Esophagus (tissue), 2 donors: ENCODE results near the gene ALDH16A1. TPM values are rescaled to one million over a fixed set of nuclear protein-coding genes. Genes with fewer than 3 reads are reported as not detected.
"Not testable (repeated sequence)": the region's sequence is repeated elsewhere in the genome, so short reads cannot be mapped to it uniquely, and the experiment has no call there.

Experiments
- H3K27ac ChIP-seq, 2 donors: one replicate each; pipeline ENCODE4 v1.5.1; 2013; ENCODE audit warnings: low read depth in 2 of 2, mild to moderate bottlenecking in 2 of 2, inconsistent platforms in 1 of 2, low read length in 1 of 2, moderate library complexity in 1 of 2
- H3K27me3 ChIP-seq, 2 donors: one replicate each; pipeline ENCODE4 v1.6.1; 2013; ENCODE audit warnings: low read length in 2 of 2, control low read depth in 1 of 2, mild to moderate bottlenecking in 1 of 2; ENCODE audit not compliant: insufficient read depth in 2 of 2, control insufficient read depth in 1 of 2
- H3K36me3 ChIP-seq, 2 donors: one replicate each; pipeline ENCODE4 v1.6.1; 2013; ENCODE audit warnings: low read length in 1 of 2; ENCODE audit not compliant: control insufficient read depth in 2 of 2, insufficient read depth in 2 of 2
- H3K4me1 ChIP-seq, 2 donors: one replicate each; pipeline ENCODE4 v1.6.1; 2013; ENCODE audit warnings: low read length in 1 of 2; ENCODE audit not compliant: control insufficient read depth in 2 of 2, insufficient read depth in 2 of 2
- H3K4me3 ChIP-seq, 2 donors: one replicate each; pipeline ENCODE4 v1.5.1; 2013; ENCODE audit warnings: low read length in 2 of 2, mild to moderate bottlenecking in 2 of 2, low read depth in 1 of 2, moderate library complexity in 1 of 2
- H3K9me3 ChIP-seq, 2 donors: one replicate each; pipeline ENCODE4 v1.6.1; 2013; ENCODE audit warnings: mild to moderate bottlenecking in 2 of 2, low read depth in 1 of 2, low read length in 1 of 2, moderate library complexity in 1 of 2; ENCODE audit not compliant: control insufficient read depth in 2 of 2, insufficient read depth in 1 of 2
- WGBS, 2 donors: extraction: QIAGEN DNeasy Blood & Tissue Kit; methylation state at CpG; one replicate each; pipeline ENCODE4 v1.1.7; 2013; 5-methylcytosine and 5-hydroxymethylcytosine counted together
- polyA plus RNA-seq, 2 donors: library from polyadenylated mRNA; stranded (reverse); fragments of 200-250 nt; gene quantifications; one replicate each; pipeline ENCODE4 v1.2.3, GENCODE V29; 2013
- donor health status: healthy with polysubstance abuse.
- donor health status: Bipolar disorder and iron deficiency.

ALDH16A1 gene
- polyA plus RNA-seq, 2 donors = 29.4 to 29.9 TPM

DNA sequence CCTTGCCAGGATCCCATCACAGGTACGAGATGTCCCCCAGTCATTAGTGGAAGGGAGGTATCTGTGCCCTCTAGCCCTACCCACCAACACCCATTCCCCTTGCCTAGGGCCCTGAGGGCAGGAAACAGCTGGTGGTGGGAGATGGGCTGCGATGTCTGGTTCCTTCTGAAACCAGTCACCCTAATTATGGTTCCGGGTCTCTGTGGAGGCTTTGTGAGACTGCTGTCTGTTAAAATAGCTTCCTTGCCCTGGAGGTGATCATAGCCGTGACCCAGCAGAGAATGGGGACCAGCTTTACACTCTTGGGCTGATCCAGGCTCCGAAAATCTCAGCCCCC lies 5.5 kb downstream of the ALDH16A1 start:
- H3K4me1 ChIP-seq = peaks cover 0 to 2% of the 10 kb centered on the region in 2 donors
- 87 to 89% methylated on average over 5 of the region's 5 CpGs for WGBS, 2 donors
- H3K27ac ChIP-seq = peak overlapping the region; percentile 0 to 43
- no peak overlapping the region for H3K4me3 ChIP-seq
- peaks cover 0 to 14% of the 10 kb centered on the region in 2 donors for H3K36me3 ChIP-seq
- H3K9me3 ChIP-seq = no peaks in the 10 kb centered on the region
- no peaks in the 10 kb centered on the region for H3K27me3 ChIP-seq

DNA sequence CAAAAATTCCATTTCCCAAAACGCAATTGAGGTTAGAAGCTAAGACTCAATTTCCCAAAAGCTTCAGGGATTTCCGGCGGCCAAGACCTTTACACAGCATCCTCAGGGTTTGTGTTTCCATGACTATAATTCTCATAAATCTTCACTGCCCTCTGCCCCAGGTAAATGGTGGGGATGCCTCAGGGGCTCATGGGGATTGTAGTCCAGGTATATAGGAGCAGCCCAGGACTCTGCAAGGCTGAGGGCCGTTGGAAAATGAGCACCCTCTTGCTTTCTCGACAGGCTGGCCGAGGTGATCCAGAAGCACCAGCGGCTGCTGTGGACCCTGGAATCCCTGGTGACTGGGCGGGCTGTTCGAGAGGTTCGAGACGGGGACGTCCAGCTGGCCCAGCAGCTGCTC lies 6.4 kb downstream of the ALDH16A1 start:
- Histone ChIP-seq H3K4me3 (no peak overlapping the region), H3K27ac (no peak overlapping the region), H3K36me3 (peaks cover 0 to 17% of the 10 kb centered on the region in 2 donors), H3K4me1 (peaks cover 0 to 2% of the 10 kb centered on the region in 2 donors), H3K27me3 (no peaks in the 10 kb centered on the region), H3K9me3 (no peaks in the 10 kb centered on the region)
- 89 to 93% methylated on average over 12 of the region's 12 CpGs for WGBS, 2 donors

DNA sequence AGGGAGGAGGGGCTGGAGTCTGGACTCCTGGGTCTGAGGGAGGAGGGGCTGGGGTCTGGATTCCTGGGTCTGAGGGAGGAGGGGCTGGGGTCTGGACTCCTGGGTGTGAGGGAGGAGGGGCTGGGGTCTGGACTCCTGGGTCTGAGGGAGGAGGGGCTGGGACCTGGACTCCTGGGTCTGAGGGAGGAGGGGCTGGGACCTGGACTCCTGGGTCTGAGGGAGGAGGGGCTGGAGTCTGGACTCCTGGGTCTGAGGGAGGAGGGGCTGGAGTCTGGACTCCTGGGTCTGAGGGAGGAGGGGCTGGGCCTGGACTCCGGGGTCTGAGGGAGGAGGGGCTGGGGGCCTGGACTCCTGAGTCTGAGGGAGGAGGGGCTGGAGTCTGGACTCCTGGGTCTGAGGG lies 8.1 kb downstream of the ALDH16A1 start:
- H3K36me3 ChIP-seq = peaks cover 0 to 26% of the 10 kb centered on the region in 2 donors
- not testable (repeated sequence) for H3K27ac ChIP-seq, H3K27me3 ChIP-seq, H3K4me1 ChIP-seq, H3K9me3 ChIP-seq, H3K4me3 ChIP-seq
- 0% methylated on average over 1 of the region's 1 CpG; no CpG with 5 or more reads in 1 of the 2 donors for whole genome bisulfite sequencing, 2 donors

DNA sequence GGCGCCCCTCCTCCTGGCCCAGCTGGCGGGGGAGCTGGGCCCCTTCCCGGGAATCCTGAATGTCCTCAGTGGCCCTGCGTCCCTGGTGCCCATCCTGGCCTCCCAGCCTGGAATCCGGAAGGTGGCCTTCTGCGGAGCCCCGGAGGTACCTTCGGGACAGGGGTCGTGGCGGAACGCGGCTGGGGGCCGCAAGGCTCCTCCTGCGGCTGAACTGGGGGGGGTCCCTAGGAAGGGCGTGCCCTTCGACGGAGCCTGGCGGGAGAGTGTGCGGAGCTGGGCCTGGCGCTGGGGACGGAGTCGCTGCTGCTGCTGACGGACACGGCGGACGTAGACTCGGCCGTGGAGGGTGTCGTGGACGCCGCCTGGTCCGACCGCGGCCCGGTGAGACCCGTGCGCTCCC lies 8.6 kb downstream of the ALDH16A1 start:
- peaks cover 0 to 2% of the 10 kb centered on the region in 2 donors for H3K4me1 ChIP-seq
- H3K27me3 ChIP-seq = no peaks in the 10 kb centered on the region
- H3K36me3 ChIP-seq = peaks cover 0 to 29% of the 10 kb centered on the region in 2 donors
- H3K4me3 ChIP-seq = no peak overlapping the region
- no peak overlapping the region for H3K27ac ChIP-seq
- WGBS, 2 donors = 97 to 98% methylated on average over 34 to 37 of the region's 37 CpGs
- no peaks in the 10 kb centered on the region for H3K9me3 ChIP-seq

DNA sequence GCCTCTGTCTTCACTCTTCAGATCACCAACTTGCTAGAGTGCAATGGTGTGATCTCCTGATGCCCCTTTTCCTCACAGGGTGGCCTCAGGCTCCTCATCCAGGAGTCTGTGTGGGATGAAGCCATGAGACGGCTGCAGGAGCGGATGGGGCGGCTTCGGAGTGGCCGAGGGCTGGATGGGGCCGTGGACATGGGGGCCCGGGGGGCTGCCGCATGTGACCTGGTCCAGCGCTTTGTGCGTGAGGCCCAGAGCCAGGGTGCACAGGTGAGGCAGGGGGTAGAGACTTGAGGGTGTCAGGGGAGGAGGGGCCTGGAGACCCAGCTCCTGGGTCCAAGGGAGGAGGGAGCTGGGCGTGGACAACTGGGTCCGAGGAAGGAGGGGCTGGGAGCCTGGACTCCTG lies 9.5 kb downstream of the ALDH16A1 start:
- H3K36me3 ChIP-seq = peaks cover 0 to 29% of the 10 kb centered on the region in 2 donors
- H3K4me1 ChIP-seq = peaks cover 0 to 2% of the 10 kb centered on the region in 2 donors
- no peaks in the 10 kb centered on the region for H3K9me3 ChIP-seq
- no peak overlapping the region for H3K27ac ChIP-seq
- 86 to 87% methylated on average over 12 of the region's 12 CpGs for WGBS, 2 donors
- H3K27me3 ChIP-seq = no peaks in the 10 kb centered on the region
- H3K4me3 ChIP-seq = no peak overlapping the region

DNA sequence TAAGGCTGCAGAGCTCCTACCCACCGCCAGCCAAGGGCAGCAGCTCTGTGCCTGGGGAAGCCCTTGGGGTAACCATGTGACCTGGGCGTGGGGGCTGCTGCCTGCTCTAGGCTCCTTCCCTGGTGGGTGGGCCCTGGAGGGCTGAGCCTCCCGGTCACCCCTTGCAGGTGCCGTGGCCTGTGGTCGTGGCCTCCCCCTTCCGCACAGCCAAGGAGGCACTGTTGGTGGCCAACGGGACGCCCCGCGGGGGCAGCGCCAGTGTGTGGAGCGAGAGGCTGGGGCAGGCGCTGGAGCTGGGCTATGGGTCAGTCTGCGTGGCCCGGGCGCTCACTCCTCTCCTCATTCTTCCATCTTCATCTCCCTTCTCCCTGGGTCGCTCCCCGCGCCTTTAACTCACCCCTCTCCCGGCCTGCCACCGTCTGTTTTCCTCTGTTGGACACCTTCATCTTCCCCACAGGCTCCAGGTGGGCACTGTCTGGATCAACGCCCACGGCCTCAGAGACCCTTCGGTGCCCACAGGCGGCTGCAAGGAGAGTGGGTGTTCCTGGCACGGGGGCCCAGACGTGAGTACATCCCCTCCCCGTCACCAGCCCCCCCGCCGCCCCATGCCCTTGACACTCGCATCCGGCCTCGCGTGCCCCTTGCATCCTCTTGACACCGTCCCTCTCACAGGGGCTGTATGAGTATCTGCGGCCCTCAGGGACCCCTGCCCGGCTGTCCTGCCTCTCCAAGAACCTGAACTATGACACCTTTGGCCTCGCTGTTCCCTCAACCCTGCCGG lies 11.1 kb downstream of the ALDH16A1 start:
- no peaks in the 10 kb centered on the region for H3K27me3 ChIP-seq
- H3K36me3 ChIP-seq = peaks cover 0 to 27% of the 10 kb centered on the region in 2 donors
- peaks cover 2 to 8% of the 10 kb centered on the region in 2 donors for H3K4me1 ChIP-seq
- no peaks in the 10 kb centered on the region for H3K9me3 ChIP-seq
- WGBS, 2 donors = 92 to 95% methylated on average over 37 to 39 of the region's 39 CpGs
- H3K4me3 ChIP-seq = no peak overlapping the region
- H3K27ac ChIP-seq = no peak overlapping the region

DNA sequence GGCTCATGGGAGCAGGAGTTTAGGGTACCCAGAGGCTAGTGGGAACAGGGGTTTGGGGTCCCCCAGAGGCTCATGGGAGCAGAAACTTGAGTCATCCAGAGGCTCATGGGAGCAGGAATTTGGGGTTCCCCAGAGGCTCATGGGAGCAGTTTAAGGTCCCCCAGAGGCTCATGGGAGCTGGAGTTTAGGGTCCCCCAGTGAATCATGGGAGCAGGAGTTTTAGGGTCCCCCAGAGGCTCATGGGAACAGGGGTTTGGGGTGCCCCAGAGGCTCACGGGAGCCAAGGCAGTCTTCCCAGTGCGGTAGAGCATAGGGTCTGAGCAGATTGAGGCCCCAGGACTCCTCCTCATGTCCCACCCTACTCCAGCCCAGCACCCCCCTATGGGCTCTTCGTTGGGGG lies 12.3 kb downstream of the ALDH16A1 start:
- Histone ChIP-seq H3K9me3 (no peaks in the 10 kb centered on the region), H3K27me3 (no peaks in the 10 kb centered on the region), H3K4me3 (no peak overlapping the region), H3K4me1 (peaks cover 2 to 11% of the 10 kb centered on the region in 2 donors), H3K36me3 (peaks cover 0 to 23% of the 10 kb centered on the region in 2 donors), H3K27ac (no peak overlapping the region)
- 93 to 97% methylated on average over 3 of the region's 3 CpGs for WGBS, 2 donors

DNA sequence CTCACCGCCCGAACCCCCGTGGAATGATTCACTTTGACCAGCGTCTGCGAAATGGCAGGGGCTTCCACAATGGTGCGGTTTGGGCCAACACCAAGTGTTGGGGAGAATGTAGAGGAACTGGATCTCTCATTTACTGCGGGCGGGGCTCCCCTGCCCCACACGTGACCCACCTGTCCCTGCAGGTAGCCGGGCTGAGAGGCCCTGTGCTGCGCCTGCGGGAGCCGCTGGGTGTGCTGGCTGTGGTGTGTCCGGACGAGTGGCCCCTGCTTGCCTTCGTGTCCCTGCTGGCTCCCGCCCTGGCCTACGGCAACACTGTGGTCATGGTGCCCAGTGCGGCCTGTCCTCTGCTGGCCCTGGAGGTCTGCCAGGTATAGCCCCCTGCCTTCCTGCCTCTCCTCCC lies 15.2 kb downstream of the ALDH16A1 start:
- Histone ChIP-seq H3K4me1 (peaks cover 2 to 11% of the 10 kb centered on the region in 2 donors), H3K4me3 (peak overlapping the region in 1 of 2 donors; percentile 2), H3K27me3 (no peaks in the 10 kb centered on the region), H3K27ac (peak overlapping the region; percentile 94 to 96), H3K36me3 (peaks cover 0 to 15% of the 10 kb centered on the region in 2 donors), H3K9me3 (no peaks in the 10 kb centered on the region)
- WGBS, 2 donors = 57 to 74% methylated on average over 19 of the region's 19 CpGs

DNA sequence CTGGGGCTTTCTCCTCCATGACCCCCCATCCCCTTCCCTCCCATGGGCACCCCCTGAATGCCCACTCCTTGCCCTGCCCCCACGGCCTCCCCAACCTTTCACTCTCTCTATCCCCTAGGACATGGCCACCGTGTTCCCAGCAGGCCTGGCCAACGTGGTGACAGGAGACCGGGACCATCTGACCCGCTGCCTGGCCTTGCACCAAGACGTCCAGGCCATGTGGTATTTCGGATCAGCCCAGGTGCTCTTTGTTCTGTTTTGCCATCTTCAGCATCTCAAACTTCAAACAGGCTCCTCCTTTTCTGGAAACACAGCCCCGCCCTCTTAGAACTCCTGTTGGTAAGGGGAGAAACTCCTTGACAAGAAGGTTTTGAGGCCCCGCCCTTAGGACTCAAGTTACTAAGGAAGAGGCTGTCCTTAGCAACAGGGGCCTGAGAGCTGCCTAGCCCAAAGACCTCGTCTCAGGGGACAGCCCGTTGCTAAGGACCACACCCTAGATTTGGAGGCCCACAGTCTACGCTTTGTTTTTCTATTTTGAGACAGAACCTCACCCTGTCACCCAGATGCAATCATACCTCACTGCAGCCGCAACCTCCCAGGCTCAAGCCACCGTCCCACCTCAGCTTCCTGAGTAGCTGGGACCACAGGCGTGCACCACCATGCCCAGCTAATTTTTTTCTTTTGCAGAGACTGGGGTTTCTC lies 15.9 kb downstream of the ALDH16A1 start:
- Histone ChIP-seq H3K9me3 (no peaks in the 10 kb centered on the region), H3K36me3 (peaks cover 0 to 15% of the 10 kb centered on the region in 2 donors), H3K27ac (peak overlapping the region; percentile 94 to 96), H3K4me1 (peaks cover 2 to 11% of the 10 kb centered on the region in 2 donors), H3K4me3 (no peak overlapping the region), H3K27me3 (no peaks in the 10 kb centered on the region)
- 34 to 43% methylated on average over 15 of the region's 15 CpGs for WGBS, 2 donors
